HepG2 (cell line): ENCODE data around the gene CLIP2. TPM values are rescaled to one million over a fixed set of nuclear protein-coding genes. Genes with fewer than 3 reads are reported as not detected.

Source experiments
- E2F1 ChIP-seq: sonication (generic); formaldehyde crosslinking; IDR thresholded peaks from 2 replicates; pipeline ENCODE4 v1.5.0; 2020; ENCODE audit warnings: missing genetic modification reagents
- FOSL2 ChIP-seq: sonication (generic); formaldehyde crosslinking; IDR thresholded peaks from 2 replicates; pipeline ENCODE4 v1.4.0; 2020; ENCODE audit warnings: missing genetic modification reagents
- JDP2 ChIP-seq: sonication (generic); formaldehyde crosslinking; IDR thresholded peaks from 2 replicates; pipeline ENCODE4 v1.8.1; 2022; ENCODE audit warnings: missing genetic modification reagents, borderline replicate concordance
- KLF13 ChIP-seq: sonication (generic); formaldehyde crosslinking; IDR thresholded peaks from 2 replicates; pipeline ENCODE4 v1.4.0; 2020; ENCODE audit warnings: mild to moderate bottlenecking, missing genetic modification reagents
- NONO ChIP-seq, 2 experiments: fragments of 450-650 bp in 1 of 2; sonication (generic) in 1 of 2; formaldehyde crosslinking in 1 of 2; IDR thresholded peaks in 1 of 2; conservative IDR thresholded peaks in 1 of 2; 2 replicates each; pipeline versions ENCODE4 v1.6.1 to v1.8.0; 2017 to 2022; ENCODE audit warnings: mild to moderate bottlenecking in 1 of 2, missing genetic modification reagents in 1 of 2, moderate library complexity in 1 of 2
- NR0B2 ChIP-seq: sonication (generic); formaldehyde crosslinking; IDR thresholded peaks from 2 replicates; pipeline ENCODE4 v1.4.0; 2020; ENCODE audit warnings: mild to moderate bottlenecking, missing genetic modification reagents
- PAWR ChIP-seq: sonication (generic); formaldehyde crosslinking; IDR thresholded peaks from 2 replicates; pipeline ENCODE4 v1.4.0; 2020; ENCODE audit warnings: missing genetic modification reagents, mild to moderate bottlenecking, borderline replicate concordance
- PHF8 ChIP-seq: sonication (generic); formaldehyde crosslinking; IDR thresholded peaks from 2 replicates; pipeline ENCODE4 v1.5.0; 2020; ENCODE audit warnings: missing genetic modification reagents
- ZNF503 ChIP-seq: sonication (generic); formaldehyde crosslinking; IDR thresholded peaks from 2 replicates; pipeline ENCODE4 v1.4.0; 2020; ENCODE audit warnings: missing genetic modification reagents
- ZNF512 ChIP-seq: sonication (generic); formaldehyde crosslinking; IDR thresholded peaks from 2 replicates; pipeline ENCODE4 v1.4.0; 2020; ENCODE audit warnings: mild to moderate bottlenecking, missing genetic modification reagents
- ZNF704 ChIP-seq: sonication (generic); formaldehyde crosslinking; IDR thresholded peaks from 2 replicates; pipeline ENCODE4 v1.8.1; 2023; ENCODE audit warnings: mild to moderate bottlenecking, inconsistent platforms, moderate library complexity, missing genetic modification reagents, borderline replicate concordance
- ZNF83 ChIP-seq: sonication (generic); formaldehyde crosslinking; IDR thresholded peaks from 2 replicates; pipeline ENCODE4 v1.4.0; 2020; ENCODE audit warnings: missing genetic modification reagents, mild to moderate bottlenecking, borderline replicate concordance
- ZNF839 ChIP-seq: sonication (generic); formaldehyde crosslinking; IDR thresholded peaks from 2 replicates; pipeline ENCODE4 v1.4.0; 2020; ENCODE audit warnings: missing genetic modification reagents, mild to moderate bottlenecking, borderline replicate concordance
- polyA plus RNA-seq, 8 experiments: library from polyadenylated mRNA; depleted of rRNA in 3 of 8; stranded (reverse) in 7 of 8; unstranded in 1 of 8; fragments of >200 nt; fragmentation: Illumina TruSeq in 4 of 8; extraction: Trizol in 4 of 8; gene quantifications; 2 replicates each; pipeline versions ENCODE4 v1.2.1 to v1.2.3, GENCODE V29; 2011 to 2016; ENCODE audit warnings: low read depth in 4 of 8, missing spikeins in 1 of 8, mixed read lengths in 1 of 8; ENCODE audit not compliant: insufficient read depth in 1 of 8
- total RNA-seq, 5 experiments: library from RNA; depleted of rRNA; stranded (reverse); fragments of >200 nt; fragmentation: Illumina TruSeq; extraction: Trizol; gene quantifications; 2 replicates each; pipeline ENCODE4 v1.2.3, GENCODE V29; 2016; ENCODE audit warnings: low read depth in 1 of 5

CLIP2 gene
- total and polyA plus RNA-seq, 2 of the 13 experiments (the other 11 are each of a cell fraction or from before 2014, with no cell fraction given), result 6.5 to 17.4 TPM

- TF ChIP-seq ZNF839 (CRISPR knock-in tag) (0 out of 2 replicates have a peak, but pooled peaks have one; percentile 27), NR0B2 (CRISPR knock-in tag) (no peak), ZNF512 (no peak), PHF8 (CRISPR knock-in tag) (peak; percentile 39), FOSL2 (CRISPR knock-in tag) (peak; percentile 72), KLF13 (CRISPR knock-in tag) (no peak; the same call in 1 of the 2 replicates), ZNF704 (peak; percentile 56; the same call in 1 of the 2 replicates), NONO (IDR thresholded peaks at IDR 0.05) (no peak), NONO (CRISPR knock-in tag; conservative IDR thresholded peaks at IDR 0.05) (peak; percentile 69; the same call in 1 of the 2 replicates), JDP2 (CRISPR knock-in tag) (no peak; the same call in 1 of the 2 replicates), E2F1 (CRISPR knock-in tag) (no peak), PAWR (no peak), ZNF83 (CRISPR knock-in tag) (no peak), ZNF503 (0 out of 2 replicates have a peak, but pooled peaks have one; percentile 23)
Measured at GRCh38 chr7:74292757-74293576, 3.8 kb downstream of the CLIP2 start (continued).
